OCI-LY7 (cell line): ENCODE measurements around the gene TCP11L2.

Experiments
- EZH2phosphoT487 ChIP-seq: fragments of 200-600 bp; sonication (generic); IDR thresholded peaks from 2 replicates; pipeline ENCODE4 v1.6.1; 2018; ENCODE audit warnings: low read depth, borderline replicate concordance, mild to moderate bottlenecking, mixed run types, antibody characterized with exemption, low read length, moderate library complexity, mixed read lengths
- TF ChIP-seq, protein P1 (sequence below): fragments of 200-600 bp; sonication (generic); conservative IDR thresholded peaks from 2 replicates; pipeline ENCODE4 v1.5.1; 2014; ENCODE audit warnings: mild to moderate bottlenecking, antibody characterized with exemption, low read length, moderate library complexity, mixed read lengths

DNA sequence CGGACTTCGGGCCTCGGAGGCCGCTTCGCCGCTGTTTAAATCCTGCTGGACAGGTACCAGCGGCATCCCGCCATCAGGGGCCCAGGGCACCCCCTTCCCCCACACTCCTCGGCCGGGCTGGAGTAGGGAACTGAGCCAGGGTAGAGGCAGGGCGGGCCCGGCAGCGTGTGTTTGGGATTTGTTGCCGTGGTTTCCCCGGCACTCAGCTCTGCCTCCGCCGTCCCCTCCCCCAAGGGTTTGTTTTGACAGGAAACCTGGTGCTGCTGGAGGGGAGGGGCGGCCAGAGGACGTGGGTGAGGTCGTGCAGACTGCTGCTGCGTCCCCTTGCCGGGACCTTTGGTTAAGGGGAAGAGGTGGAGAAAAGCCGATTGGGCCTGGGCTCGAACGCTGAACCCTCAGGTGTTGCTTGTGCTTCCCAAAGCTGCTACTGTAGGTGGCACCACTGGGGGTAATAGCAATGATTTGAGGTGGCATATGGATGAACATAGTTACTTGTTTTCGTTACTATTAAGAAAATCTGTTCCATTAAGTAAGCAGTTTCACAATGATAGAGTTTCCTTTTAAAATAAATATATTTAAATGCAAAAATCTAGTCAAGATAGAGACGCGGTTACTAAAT lies 778 bp downstream of the TCP11L2 start:
- TF ChIP-seq, protein P1, sequence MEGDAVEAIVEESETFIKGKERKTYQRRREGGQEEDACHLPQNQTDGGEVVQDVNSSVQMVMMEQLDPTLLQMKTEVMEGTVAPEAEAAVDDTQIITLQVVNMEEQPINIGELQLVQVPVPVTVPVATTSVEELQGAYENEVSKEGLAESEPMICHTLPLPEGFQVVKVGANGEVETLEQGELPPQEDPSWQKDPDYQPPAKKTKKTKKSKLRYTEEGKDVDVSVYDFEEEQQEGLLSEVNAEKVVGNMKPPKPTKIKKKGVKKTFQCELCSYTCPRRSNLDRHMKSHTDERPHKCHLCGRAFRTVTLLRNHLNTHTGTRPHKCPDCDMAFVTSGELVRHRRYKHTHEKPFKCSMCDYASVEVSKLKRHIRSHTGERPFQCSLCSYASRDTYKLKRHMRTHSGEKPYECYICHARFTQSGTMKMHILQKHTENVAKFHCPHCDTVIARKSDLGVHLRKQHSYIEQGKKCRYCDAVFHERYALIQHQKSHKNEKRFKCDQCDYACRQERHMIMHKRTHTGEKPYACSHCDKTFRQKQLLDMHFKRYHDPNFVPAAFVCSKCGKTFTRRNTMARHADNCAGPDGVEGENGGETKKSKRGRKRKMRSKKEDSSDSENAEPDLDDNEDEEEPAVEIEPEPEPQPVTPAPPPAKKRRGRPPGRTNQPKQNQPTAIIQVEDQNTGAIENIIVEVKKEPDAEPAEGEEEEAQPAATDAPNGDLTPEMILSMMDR = peak; percentile 53
- TF ChIP-seq EZH2phosphoT487 = no peak
